HG03175 (cell line): ENCODE data around the gene SYT8.
"Not testable (repeated sequence)": the region's sequence is repeated elsewhere in the genome, so short reads cannot be mapped to it uniquely, and the experiment has no call there.

Experiments used
- ATAC-seq: cut with Tn5 transposase; IDR thresholded peaks from one replicate; pipeline ENCODE4 v1.9.1; 2021; ENCODE audit warnings: mild to moderate bottlenecking, moderate library complexity; ENCODE audit not compliant: unreplicated experiment

SYT8 gene

GRCh38 chr11:1871531-1871930, 36.7 kb downstream of the SYT8 start:
- ATAC-seq = no peak

- ATAC-seq = no peak
These were observed 37.6 kb downstream of the SYT8 start for GRCh38 chr11:1872267-1872985.

GRCh38 chr11:1873048-1873812, 38.4 kb downstream of the SYT8 start:
- no peak for ATAC-seq

GRCh38 chr11:1873813-1874150, 39.0 kb downstream of the SYT8 start:
- not testable (repeated sequence) for ATAC-seq

- not testable (repeated sequence) for ATAC-seq
These were observed 39.8 kb downstream of the SYT8 start for GRCh38 chr11:1874441-1875092.

GRCh38 chr11:1875093-1875850, 40.5 kb downstream of the SYT8 start:
- ATAC-seq = no peak

GRCh38 chr11:1875851-1876301, 41.1 kb downstream of the SYT8 start:
- not testable (repeated sequence) for ATAC-seq

- no peak for ATAC-seq
These were observed 41.7 kb downstream of the SYT8 start for GRCh38 chr11:1876361-1877063.

- no peak for ATAC-seq
These were observed 42.7 kb downstream of the SYT8 start for GRCh38 chr11:1877211-1878136.

GRCh38 chr11:1878137-1879031, 43.6 kb downstream of the SYT8 start:
- no peak for ATAC-seq

- no peak for ATAC-seq
These were observed 44.7 kb downstream of the SYT8 start for GRCh38 chr11:1879342-1879940.

- ATAC-seq = no peak
These were observed 45.3 kb downstream of the SYT8 start for GRCh38 chr11:1879941-1880720.

GRCh38 chr11:1880746-1881441, 46.1 kb downstream of the SYT8 start:
- no peak for ATAC-seq

GRCh38 chr11:1881442-1882264, 46.9 kb downstream of the SYT8 start:
- ATAC-seq = peak; percentile 26

GRCh38 chr11:1882265-1883238, 47.8 kb downstream of the SYT8 start:
- ATAC-seq = peak; percentile 59
